ENCODE measurements around the gene OBSCN.

OBSCN gene

GRCh38 chr1:228348708-228349467, 141.0 kb downstream of the OBSCN start:
- Histone ChIP-seq H3K4me1 (ENCODE audit: control insufficient read depth, insufficient read depth, low read length) (no peaks in the 10 kb centered on the region), H3K9me3 (ENCODE audit: control insufficient read depth, insufficient read depth, low read length) (no peaks in the 10 kb centered on the region), H3K36me3 (ENCODE audit: control insufficient read depth, insufficient read depth, low read length) (no peaks in the 10 kb centered on the region), H3K4me3 (ENCODE audit: low read depth, low read length) (no peak overlapping the region), H3K9ac (ENCODE audit: low read depth, low read length) (no peak overlapping the region), H3K27me3 (ENCODE audit: control insufficient read depth, insufficient read depth, low read length) (no peaks in the 10 kb centered on the region)

- Histone ChIP-seq H3K27me3 (ENCODE audit: control insufficient read depth, insufficient read depth, low read length) (no peaks in the 10 kb centered on the region), H3K36me3 (ENCODE audit: control insufficient read depth, insufficient read depth, low read length) (no peaks in the 10 kb centered on the region), H3K9ac (ENCODE audit: low read depth, low read length) (no peak overlapping the region), H3K9me3 (ENCODE audit: control insufficient read depth, insufficient read depth, low read length) (no peaks in the 10 kb centered on the region), H3K4me1 (ENCODE audit: control insufficient read depth, insufficient read depth, low read length) (no peaks in the 10 kb centered on the region), H3K4me3 (ENCODE audit: low read depth, low read length) (no peak overlapping the region)
These were observed 141.9 kb downstream of the OBSCN start for GRCh38 chr1:228349701-228350171.

- Histone ChIP-seq H3K9ac (ENCODE audit: low read depth, low read length) (no peak overlapping the region), H3K9me3 (ENCODE audit: control insufficient read depth, insufficient read depth, low read length) (no peaks in the 10 kb centered on the region), H3K4me3 (ENCODE audit: low read depth, low read length) (no peak overlapping the region), H3K4me1 (ENCODE audit: control insufficient read depth, insufficient read depth, low read length) (no peaks in the 10 kb centered on the region), H3K36me3 (ENCODE audit: control insufficient read depth, insufficient read depth, low read length) (no peaks in the 10 kb centered on the region), H3K27me3 (ENCODE audit: control insufficient read depth, insufficient read depth, low read length) (no peaks in the 10 kb centered on the region)
These were observed 142.4 kb downstream of the OBSCN start for GRCh38 chr1:228350179-228350742.

GRCh38 chr1:228350831-228351781, 143.3 kb downstream of the OBSCN start:
- no peak overlapping the region for H3K4me3 ChIP-seq (ENCODE audit: low read depth, low read length)
- no peak overlapping the region for H3K9ac ChIP-seq (ENCODE audit: low read depth, low read length)
- H3K9me3 ChIP-seq (ENCODE audit: control insufficient read depth, insufficient read depth, low read length) = no peaks in the 10 kb centered on the region
- no peaks in the 10 kb centered on the region for H3K4me1 ChIP-seq (ENCODE audit: control insufficient read depth, insufficient read depth, low read length)
- H3K36me3 ChIP-seq (ENCODE audit: control insufficient read depth, insufficient read depth, low read length) = no peaks in the 10 kb centered on the region
- no peaks in the 10 kb centered on the region for H3K27me3 ChIP-seq (ENCODE audit: control insufficient read depth, insufficient read depth, low read length)

- no peaks in the 10 kb centered on the region for H3K9me3 ChIP-seq (ENCODE audit: control insufficient read depth, insufficient read depth, low read length)
- H3K36me3 ChIP-seq (ENCODE audit: control insufficient read depth, insufficient read depth, low read length) = no peaks in the 10 kb centered on the region
- H3K4me1 ChIP-seq (ENCODE audit: control insufficient read depth, insufficient read depth, low read length) = no peaks in the 10 kb centered on the region
- H3K9ac ChIP-seq (ENCODE audit: low read depth, low read length) = no peak overlapping the region
- no peak overlapping the region for H3K4me3 ChIP-seq (ENCODE audit: low read depth, low read length)
- no peaks in the 10 kb centered on the region for H3K27me3 ChIP-seq (ENCODE audit: control insufficient read depth, insufficient read depth, low read length)
These were observed 144.0 kb downstream of the OBSCN start for GRCh38 chr1:228351850-228352249.

- no peaks in the 10 kb centered on the region for H3K27me3 ChIP-seq (ENCODE audit: control insufficient read depth, insufficient read depth, low read length)
- no peak overlapping the region for H3K4me3 ChIP-seq (ENCODE audit: low read depth, low read length)
- no peaks in the 10 kb centered on the region for H3K9me3 ChIP-seq (ENCODE audit: control insufficient read depth, insufficient read depth, low read length)
- H3K4me1 ChIP-seq (ENCODE audit: control insufficient read depth, insufficient read depth, low read length) = no peaks in the 10 kb centered on the region
- H3K9ac ChIP-seq (ENCODE audit: low read depth, low read length) = no peak overlapping the region
- no peaks in the 10 kb centered on the region for H3K36me3 ChIP-seq (ENCODE audit: control insufficient read depth, insufficient read depth, low read length)
These were observed 145.0 kb downstream of the OBSCN start for GRCh38 chr1:228352677-228353481.

GRCh38 chr1:228353601-228354371, 145.9 kb downstream of the OBSCN start:
- no peaks in the 10 kb centered on the region for H3K27me3 ChIP-seq (ENCODE audit: control insufficient read depth, insufficient read depth, low read length)
- no peaks in the 10 kb centered on the region for H3K36me3 ChIP-seq (ENCODE audit: control insufficient read depth, insufficient read depth, low read length)
- H3K4me3 ChIP-seq (ENCODE audit: low read depth, low read length) = no peak overlapping the region
- H3K4me1 ChIP-seq (ENCODE audit: control insufficient read depth, insufficient read depth, low read length) = no peaks in the 10 kb centered on the region
- H3K9ac ChIP-seq (ENCODE audit: low read depth, low read length) = no peak overlapping the region
- no peaks in the 10 kb centered on the region for H3K9me3 ChIP-seq (ENCODE audit: control insufficient read depth, insufficient read depth, low read length)

- no peaks in the 10 kb centered on the region for H3K9me3 ChIP-seq (ENCODE audit: control insufficient read depth, insufficient read depth, low read length)
- no peaks in the 10 kb centered on the region for H3K27me3 ChIP-seq (ENCODE audit: control insufficient read depth, insufficient read depth, low read length)
- H3K4me3 ChIP-seq (ENCODE audit: low read depth, low read length) = no peak overlapping the region
- no peaks in the 10 kb centered on the region for H3K4me1 ChIP-seq (ENCODE audit: control insufficient read depth, insufficient read depth, low read length)
- H3K9ac ChIP-seq (ENCODE audit: low read depth, low read length) = no peak overlapping the region
- H3K36me3 ChIP-seq (ENCODE audit: control insufficient read depth, insufficient read depth, low read length) = no peaks in the 10 kb centered on the region
These were observed 146.8 kb downstream of the OBSCN start for GRCh38 chr1:228354390-228355320.

- Histone ChIP-seq H3K4me1 (ENCODE audit: control insufficient read depth, insufficient read depth, low read length) (no peaks in the 10 kb centered on the region), H3K36me3 (ENCODE audit: control insufficient read depth, insufficient read depth, low read length) (no peaks in the 10 kb centered on the region), H3K9me3 (ENCODE audit: control insufficient read depth, insufficient read depth, low read length) (no peaks in the 10 kb centered on the region), H3K27me3 (ENCODE audit: control insufficient read depth, insufficient read depth, low read length) (no peaks in the 10 kb centered on the region), H3K9ac (ENCODE audit: low read depth, low read length) (no peak overlapping the region), H3K4me3 (ENCODE audit: low read depth, low read length) (no peak overlapping the region)
These were observed 149.2 kb downstream of the OBSCN start for GRCh38 chr1:228356897-228357680.
